HG03378 (cell line): Measurements from ENCODE around the gene EDDM3A.

Experiments
- ATAC-seq: cut with Tn5 transposase; IDR thresholded peaks from one replicate; pipeline ENCODE4 v1.9.1; 2021; ENCODE audit warnings: mild to moderate bottlenecking, moderate library complexity; ENCODE audit not compliant: unreplicated experiment

The EDDM3A gene

DNA sequence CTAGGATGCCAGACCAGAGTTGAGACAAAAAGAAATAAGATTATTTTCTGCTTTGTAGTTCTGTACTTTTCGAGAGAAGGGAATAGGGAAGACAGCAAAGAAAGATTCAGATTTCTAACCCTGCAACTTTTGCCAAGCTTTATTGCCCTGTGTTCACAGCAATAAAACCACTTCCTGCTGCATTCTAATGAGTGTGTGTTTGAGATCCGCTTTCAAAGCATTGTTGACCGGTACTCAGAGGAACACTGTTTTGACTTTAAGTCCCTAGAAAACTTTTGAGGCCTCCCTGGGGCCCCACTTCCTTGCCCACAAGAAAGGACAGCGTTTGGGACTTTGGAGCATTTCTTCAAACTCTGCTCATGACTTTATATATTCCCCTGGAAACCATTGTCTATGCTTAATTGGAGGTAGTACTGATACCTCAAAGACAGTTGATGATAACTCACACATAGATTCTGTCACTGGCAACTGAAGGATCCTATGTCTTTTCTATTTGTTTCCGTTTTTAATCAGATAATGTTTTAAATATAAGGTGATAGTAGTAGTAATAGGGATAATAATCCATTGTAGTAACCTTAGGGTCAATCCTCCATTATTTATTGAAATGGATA lies 36.7 kb downstream of the EDDM3A start:
- peak; percentile 66 for ATAC-seq

DNA sequence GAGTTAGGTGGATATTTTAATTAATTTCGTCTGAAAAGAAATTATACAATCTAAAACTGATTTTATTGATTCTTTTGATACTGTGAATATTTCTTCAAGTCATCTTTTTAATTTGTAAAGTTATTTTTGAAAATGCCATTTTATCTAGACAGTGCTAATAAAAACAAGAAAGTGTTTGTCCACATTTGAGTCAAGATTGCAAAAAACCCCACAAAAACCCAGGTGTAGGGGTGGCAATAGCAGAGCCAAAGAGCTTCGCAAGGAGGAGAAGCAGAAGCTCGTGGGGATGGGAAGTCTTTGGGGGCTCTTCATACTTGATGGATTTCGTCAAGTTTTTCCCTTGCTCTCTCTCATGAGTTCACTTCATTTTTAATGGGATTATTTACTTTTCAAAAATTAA lies 41.3 kb downstream of the EDDM3A start:
- ATAC-seq = no peak

DNA sequence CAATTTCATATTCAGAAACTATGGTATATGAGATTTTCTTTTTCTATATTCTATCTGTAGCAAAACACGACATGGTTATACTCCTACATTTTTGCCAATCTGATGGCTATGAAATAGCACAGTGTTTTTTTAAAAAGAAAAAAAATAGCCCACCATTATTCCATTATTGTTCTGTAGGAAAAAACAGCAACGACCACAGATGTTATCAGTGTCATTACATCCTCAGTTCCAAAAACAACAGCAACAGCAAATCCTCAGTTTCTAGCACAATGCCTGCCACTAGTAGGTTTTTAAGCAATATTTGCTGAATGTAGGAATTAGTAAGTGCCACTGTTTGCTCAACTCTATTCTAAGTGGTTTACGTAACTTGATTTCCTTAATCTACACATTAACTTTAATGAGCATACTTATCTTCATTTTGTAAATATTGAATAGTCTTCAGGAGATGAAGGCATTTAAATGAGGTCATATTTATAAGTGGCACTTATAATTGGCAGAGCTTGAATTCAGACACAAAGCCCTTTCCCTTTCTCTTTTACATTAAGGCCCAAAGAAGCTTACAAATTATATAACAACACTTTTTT lies 43.6 kb downstream of the EDDM3A start:
- ATAC-seq = no peak

DNA sequence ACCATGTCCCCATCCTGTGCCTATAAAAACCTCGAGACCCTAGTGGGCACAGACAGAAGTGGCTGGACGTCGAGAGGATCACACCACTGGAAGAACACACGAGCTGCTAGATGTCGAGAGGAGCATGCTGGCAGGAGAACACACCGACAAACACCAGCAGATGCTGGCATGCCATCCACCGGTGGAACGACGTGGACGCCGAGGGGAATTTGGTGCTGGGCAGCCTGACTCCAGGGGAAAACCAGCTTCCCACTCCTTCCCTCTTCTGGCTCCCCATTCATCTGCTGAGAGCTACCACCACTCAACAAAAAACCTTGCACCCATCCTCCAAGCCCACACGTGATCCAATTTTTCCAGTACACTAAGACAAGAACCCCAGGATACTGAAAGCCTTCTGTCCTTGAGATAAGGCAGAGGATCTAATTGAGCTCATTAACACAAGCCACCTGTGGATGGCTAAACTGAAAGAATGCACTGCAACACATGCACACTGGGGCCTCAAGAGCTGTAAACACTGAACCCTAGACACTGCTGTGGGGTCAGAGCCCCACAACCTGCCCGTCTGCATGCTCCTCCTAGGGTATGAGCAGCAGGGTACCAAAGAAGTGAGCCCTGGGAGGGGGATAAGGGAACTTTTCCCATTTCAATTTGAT lies 44.9 kb downstream of the EDDM3A start:
- ATAC-seq = no peak

DNA sequence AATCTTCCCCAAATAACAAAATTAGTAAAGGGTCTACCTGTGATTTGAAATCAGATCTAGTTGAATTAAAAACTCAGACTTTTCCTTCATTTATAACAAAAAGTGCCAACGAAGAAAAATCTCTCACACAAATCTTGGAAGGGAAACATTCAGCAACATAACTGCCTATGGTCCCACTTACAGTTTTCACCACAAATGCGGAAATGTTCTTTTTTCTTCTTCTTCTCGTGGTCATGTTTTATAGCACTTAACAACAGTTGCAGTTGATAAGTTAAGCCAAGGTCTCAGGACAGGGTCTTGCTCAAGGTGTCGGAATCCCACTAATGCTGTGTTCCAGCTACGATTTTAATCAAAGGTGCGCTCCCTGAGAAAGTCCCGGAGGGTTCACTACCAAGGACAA lies 45.5 kb downstream of the EDDM3A start:
- no peak for ATAC-seq

DNA sequence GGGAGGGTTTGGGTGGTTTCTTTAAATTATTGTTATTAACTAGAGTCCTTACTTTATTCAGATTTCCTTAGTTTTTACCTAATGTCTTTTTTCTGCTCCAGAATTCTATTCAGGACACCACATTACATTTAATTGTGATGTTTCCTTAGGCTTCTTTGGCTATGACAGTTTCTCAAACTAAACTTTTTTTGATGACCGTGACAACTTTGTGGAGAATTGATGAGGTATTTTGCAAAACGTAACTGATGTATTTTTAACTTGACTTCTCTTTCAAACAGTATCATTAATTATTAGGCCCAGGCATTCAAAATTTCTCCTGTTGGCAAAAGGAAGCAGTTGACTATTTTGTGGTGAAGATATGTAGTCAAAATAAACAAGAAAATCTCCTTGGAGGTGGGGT lies 45.9 kb downstream of the EDDM3A start:
- ATAC-seq = no peak

DNA sequence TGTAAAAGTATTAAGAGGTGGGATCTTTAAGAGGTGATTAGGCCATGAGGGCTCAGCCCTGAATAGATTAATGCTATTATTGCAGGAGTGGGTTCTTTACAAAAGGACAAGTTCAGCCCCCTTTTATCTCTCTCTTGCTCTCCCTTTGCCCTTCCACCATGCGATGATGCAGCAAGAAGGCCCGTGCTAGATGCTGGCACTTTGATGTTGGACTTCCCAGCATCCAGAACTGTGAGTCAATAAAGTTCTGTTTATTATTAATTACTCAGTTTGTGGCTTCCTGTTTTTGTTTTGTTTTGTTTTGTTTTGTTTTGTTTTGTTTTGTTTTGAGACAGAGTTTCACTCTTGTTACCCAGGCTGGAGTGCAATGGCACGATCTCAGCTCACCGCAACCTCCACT lies 46.9 kb downstream of the EDDM3A start:
- no peak for ATAC-seq

DNA sequence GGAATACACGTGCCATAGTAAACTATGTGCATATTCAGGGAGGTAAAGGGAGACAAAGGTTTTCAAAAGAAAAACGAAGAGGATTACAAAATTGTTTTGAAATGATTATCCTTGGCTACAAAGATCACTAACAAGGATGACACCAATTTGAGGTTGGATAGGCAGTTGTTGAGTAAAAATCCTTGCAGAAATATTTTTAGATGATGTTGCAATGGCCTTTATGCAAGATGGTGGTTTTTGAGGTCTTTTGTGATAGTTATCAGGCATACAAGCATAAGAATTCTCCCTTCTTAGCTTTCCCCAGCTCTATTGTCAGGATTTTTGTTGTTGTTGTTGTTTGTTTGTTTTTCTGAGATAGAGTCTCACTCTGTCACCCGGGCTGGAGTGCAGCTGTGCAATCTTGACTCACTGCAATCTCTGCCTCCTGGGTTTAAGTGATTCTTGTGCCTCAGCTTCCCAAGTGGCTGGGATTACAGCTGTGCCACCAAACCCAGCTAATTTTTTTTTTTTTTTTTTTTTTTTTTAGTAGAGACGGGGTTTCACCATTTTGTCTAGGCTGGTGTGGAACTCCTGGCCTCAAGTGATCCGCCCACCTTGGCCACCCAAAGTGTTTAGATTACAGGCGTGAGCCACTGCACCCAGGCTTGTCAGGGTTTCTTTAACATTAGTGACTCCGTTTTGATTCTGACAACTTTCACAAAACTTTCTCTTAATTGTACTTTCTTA lies 49.1 kb downstream of the EDDM3A start:
- no peak for ATAC-seq

DNA sequence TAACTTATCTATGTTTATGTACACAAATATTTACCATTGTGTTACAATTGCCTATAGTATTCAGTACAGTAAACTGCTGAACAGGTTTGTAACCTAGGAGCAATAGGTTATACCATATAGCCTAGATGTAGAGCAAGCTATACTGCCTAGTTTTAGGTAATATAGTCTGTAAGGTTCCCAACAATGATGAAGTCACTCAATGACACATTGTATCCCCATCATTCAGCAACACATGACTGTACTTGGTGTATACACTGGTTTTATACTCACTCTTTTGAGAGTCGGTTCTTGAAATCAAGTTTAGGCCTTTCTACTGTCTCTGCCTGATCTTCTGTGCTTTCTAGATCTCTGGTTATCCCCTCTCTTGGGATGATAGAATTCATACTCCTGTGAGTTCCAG lies 51.5 kb downstream of the EDDM3A start:
- ATAC-seq = no peak
